Central memory CD8-positive, alpha-beta T cell (primary cell): ENCODE measurements around the gene MOAP1.
"Not testable (repeated sequence)": the region's sequence is repeated elsewhere in the genome, so short reads cannot be mapped to it uniquely, and the experiment has no call there.

Experiments
- ATAC-seq: fragments of 150-1000 bp; cut with Tn5 transposase; replicated peaks from 2 replicates; pipeline ENCODE4 v1.10.0; 2022; ENCODE audit warnings: mild to moderate bottlenecking, moderate FRiP score, moderate number of reproducible peaks; ENCODE audit not compliant: poor library complexity, severe bottlenecking; ENCODE audit errors: extremely low read depth
- DNase-seq, 2 donors: peaks; one replicate each; pipeline ENCODE4 v3.0.0; 2021; ENCODE audit warnings: low spot score in 2 of 2
- H3K27ac Mint-ChIP-seq: one replicate; pipeline ENCODE4 v1.8.0; 2022; ENCODE audit warnings: low read depth, mild to moderate bottlenecking, moderate library complexity, mixed read lengths
- H3K27me3 Mint-ChIP-seq: one replicate; pipeline ENCODE4 v1.8.0; 2022; ENCODE audit warnings: mixed read lengths
- H3K36me3 Mint-ChIP-seq: one replicate; pipeline ENCODE4 v1.8.0; 2022; ENCODE audit warnings: mild to moderate bottlenecking, moderate library complexity, mixed read lengths; ENCODE audit not compliant: insufficient read depth
- H3K4me1 Mint-ChIP-seq: one replicate; pipeline ENCODE4 v1.8.0; 2022; ENCODE audit warnings: mixed read lengths
- H3K4me3 Mint-ChIP-seq: one replicate; pipeline ENCODE4 v1.8.0; 2022; ENCODE audit warnings: mild to moderate bottlenecking, moderate library complexity, mixed read lengths
- H3K9me3 Mint-ChIP-seq: one replicate; pipeline ENCODE4 v1.8.0; 2022; ENCODE audit warnings: mixed read lengths

MOAP1 gene, protein sequence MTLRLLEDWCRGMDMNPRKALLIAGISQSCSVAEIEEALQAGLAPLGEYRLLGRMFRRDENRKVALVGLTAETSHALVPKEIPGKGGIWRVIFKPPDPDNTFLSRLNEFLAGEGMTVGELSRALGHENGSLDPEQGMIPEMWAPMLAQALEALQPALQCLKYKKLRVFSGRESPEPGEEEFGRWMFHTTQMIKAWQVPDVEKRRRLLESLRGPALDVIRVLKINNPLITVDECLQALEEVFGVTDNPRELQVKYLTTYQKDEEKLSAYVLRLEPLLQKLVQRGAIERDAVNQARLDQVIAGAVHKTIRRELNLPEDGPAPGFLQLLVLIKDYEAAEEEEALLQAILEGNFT

DNA sequence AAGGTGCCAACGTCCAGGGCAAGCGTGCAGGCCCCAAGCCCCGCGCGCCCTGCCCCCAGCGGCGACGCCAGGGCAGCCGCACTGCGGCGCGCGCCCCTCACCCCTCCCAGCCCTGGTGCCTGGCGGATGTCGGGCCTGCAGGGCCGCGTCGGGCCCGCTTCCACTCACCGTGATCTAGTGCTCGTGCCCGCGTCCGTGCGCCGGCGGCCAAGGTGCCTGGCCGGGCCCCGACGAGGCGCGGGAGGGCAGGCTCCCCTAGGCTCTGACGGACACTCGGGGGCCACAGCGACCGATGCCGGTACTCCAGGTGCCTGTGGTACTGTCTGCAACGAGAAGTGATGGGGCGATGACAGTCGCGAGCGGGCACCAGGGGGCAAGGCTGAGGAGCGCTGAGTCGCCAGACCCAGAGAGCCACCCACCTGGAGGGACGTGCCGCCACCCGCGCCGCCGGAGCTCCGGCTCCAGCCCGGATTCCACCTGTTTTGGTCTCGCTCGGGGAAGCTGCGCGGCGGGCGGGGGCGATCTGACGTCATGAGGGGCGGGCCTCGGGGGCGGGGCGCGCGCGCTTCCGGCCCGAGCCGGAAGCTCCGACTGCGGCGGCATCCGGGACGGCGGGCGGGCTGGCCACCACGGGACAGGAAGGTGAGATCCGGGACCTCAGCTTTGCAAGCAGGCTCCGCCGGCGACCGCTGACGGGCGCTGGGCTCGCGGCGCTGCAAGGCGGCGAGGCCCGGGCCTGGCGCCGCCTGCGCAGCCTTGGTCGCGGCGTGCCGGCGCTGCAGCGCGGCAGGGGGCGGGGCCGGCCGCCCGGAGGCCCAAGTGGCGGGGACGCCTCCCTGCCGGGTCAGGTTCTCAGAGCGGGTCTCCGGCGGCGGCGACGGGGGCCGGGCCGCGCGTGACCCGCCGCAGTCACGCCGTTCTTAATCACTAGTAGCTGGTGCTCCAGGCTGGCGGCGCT, at the start of gene MOAP1, which contains the start of gene LYSET:
Gene MOAP1 (minus strand): TSS at position 507 of the 958 bp plus-strand sequence. CDS start 655 bp downstream, outside the sequence.
Gene LYSET (plus strand): TSS at position 927 of the 958 bp plus-strand sequence. CDS start 89 bp downstream, outside the sequence.
- ATAC-seq, result peak; percentile 91
- H3K4me1 Mint-ChIP-seq, result peaks cover 27% of the 10 kb centered on the region
- DNase-seq, result peak; percentile 77 to 89
- H3K27ac Mint-ChIP-seq, result peak within 1 kb of the TSS; percentile 91
- H3K27me3 Mint-ChIP-seq, result no peaks in the 10 kb centered on the region
- peak within 1 kb of the TSS; percentile 87 for H3K4me3 Mint-ChIP-seq
- H3K36me3 Mint-ChIP-seq, result peaks cover 30% of the 10 kb centered on the region
- no peaks in the 10 kb centered on the region for H3K9me3 Mint-ChIP-seq

DNA sequence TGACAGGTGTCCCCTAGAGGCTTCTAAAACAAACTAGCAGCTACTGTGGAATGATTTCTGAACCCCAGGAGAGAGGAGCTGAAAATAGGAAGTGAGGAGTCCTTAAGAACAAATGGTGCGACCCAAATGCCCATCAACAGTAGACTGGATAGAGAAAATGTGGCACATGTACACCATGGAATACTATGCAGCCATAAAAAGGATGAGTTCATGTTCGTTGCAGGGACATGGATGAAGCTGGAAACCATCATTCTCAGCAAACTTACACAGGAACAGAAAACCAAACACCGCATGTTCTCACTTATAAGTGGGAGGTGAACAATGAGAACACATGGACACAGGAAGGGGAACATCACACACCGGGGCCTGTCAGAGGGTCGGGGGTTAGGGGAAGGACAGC, 48.4 kb upstream of the MOAP1 start:
- H3K4me3 Mint-ChIP-seq, H3K36me3 Mint-ChIP-seq, DNase-seq, H3K9me3 Mint-ChIP-seq, ATAC-seq, H3K27ac Mint-ChIP-seq: not testable (repeated sequence)
- Mint-ChIP-seq H3K4me1 (peaks cover 22% of the 10 kb centered on the region), H3K27me3 (peaks cover 17% of the 10 kb centered on the region)

DNA sequence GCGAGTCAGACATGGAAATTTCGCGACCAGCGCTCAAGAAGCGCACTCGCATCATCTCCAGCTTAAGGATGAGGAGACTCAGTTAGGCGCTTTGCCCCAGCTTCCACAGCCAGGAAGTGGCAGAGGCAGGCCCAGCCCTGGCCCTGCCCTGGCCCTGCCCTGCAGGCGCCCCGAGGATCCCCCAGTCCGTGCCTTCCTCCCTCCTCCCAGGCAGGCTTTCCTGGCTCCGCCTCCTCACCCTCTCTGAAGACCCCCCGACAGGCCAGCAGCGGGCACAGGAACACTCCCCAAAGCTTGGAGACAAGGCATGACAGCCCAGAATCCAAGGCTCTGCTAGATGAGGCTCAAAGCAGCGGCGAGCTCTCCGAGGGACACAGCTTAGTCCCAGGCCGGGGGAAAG, 47.5 kb upstream of the MOAP1 start:
- no peak for ATAC-seq
- peaks cover 22% of the 10 kb centered on the region for H3K4me1 Mint-ChIP-seq
- no peak for DNase-seq
- peaks cover 17% of the 10 kb centered on the region for H3K27me3 Mint-ChIP-seq
- H3K4me3 Mint-ChIP-seq, result no peak overlapping the region
- peaks cover 12% of the 10 kb centered on the region for H3K36me3 Mint-ChIP-seq
- no peak overlapping the region for H3K27ac Mint-ChIP-seq
- no peaks in the 10 kb centered on the region for H3K9me3 Mint-ChIP-seq

DNA sequence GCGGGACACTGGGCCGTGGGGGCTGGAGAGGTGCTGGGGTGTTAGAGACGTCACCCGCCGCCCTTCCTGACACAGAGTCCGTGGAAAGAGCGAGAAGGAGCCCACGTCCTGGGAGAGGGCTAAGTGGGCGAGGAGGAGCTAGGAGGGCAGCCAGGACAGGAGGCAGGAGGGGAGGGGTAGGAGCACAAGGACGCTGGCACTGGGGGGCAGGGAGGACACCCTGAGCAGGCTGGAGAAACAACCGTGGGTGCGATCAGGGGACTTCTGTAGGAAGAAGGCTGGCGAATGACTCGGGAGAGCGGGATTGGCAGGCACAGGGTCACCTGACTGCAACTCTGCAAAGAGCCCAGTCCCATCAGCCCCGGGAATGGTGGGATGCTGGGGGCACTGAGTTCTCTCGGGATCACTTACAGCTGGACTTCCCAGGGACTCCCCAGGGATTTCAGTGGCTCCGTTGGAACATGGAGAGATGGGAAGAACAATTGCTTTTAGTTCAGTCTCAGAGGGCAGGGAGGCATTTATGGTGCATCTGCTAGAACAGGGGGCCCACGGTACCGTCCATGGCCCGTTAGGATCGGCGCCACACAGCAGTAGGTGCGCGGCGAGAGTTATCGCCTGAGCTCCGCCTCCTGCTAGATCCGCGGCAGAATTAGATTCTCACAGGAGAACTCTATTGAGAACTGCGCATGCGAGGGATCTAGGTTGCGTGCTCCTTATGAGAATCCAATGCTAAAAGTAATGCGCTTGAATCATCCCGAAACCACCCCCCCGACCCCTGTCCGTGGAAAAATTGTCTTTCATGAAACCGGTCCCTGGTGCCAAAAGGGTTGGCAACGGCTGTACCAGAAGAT, 46.7 kb upstream of the MOAP1 start:
- Mint-ChIP-seq H3K27ac (peak overlapping the region; percentile 3), H3K4me1 (peaks cover 22% of the 10 kb centered on the region), H3K4me3 (peak overlapping the region; percentile 54), H3K27me3 (peaks cover 17% of the 10 kb centered on the region), H3K36me3 (peaks cover 15% of the 10 kb centered on the region), H3K9me3 (no peaks in the 10 kb centered on the region)
- ATAC-seq (no peak), DNase-seq (no peak)

DNA sequence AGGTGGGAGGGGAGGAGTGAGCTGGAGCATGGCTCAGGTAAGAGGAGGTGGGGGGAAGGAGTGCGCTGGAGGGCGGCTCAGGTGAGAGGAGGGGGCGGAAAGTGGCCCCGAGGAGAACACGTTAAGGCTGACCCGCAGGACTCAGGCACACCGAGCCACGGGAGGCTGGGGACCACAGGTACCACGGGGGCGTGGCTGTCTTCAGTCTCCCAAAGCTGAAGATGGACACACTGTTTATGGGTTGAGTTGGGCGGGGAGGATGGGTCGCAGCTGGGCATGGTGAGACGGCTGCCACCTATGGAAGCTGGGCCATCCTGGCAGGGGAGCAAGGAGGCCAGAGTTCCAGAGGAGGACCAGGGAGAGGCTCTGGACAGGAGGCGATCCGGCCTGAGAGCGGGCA, 45.8 kb upstream of the MOAP1 start:
- H3K4me1 Mint-ChIP-seq, result peaks cover 22% of the 10 kb centered on the region
- H3K36me3 Mint-ChIP-seq, result peaks cover 19% of the 10 kb centered on the region
- no peak for DNase-seq
- H3K4me3 Mint-ChIP-seq, result peak overlapping the region; percentile 54
- ATAC-seq, result no peak
- peak overlapping the region; percentile 3 for H3K27ac Mint-ChIP-seq
- peaks cover 17% of the 10 kb centered on the region for H3K27me3 Mint-ChIP-seq
- H3K9me3 Mint-ChIP-seq, result no peaks in the 10 kb centered on the region

DNA sequence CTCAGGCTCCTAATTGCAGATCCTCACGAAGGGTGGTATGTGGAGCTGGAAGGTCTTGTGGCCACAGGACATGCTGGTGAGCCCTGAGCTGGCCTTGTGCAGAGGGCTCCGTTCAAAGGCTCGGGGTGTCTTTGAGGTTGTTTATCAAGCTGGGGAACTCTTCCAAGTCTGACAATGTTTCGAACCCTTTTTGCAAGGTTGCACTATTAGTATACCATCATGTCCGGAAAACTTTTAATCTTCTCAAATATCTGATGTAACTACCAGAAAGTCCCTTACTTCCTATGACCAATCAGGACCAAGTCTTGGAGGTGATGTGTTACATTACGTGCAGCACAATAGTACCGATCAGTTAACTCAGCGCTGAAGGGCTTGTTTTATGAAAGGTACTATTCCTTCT, 43.9 kb upstream of the MOAP1 start:
- Mint-ChIP-seq H3K4me3 (no peak overlapping the region), H3K36me3 (peaks cover 29% of the 10 kb centered on the region), H3K9me3 (no peaks in the 10 kb centered on the region), H3K27me3 (peaks cover 17% of the 10 kb centered on the region), H3K4me1 (peaks cover 17% of the 10 kb centered on the region), H3K27ac (no peak overlapping the region)
- DNase-seq, result no peak
- ATAC-seq, result no peak

DNA sequence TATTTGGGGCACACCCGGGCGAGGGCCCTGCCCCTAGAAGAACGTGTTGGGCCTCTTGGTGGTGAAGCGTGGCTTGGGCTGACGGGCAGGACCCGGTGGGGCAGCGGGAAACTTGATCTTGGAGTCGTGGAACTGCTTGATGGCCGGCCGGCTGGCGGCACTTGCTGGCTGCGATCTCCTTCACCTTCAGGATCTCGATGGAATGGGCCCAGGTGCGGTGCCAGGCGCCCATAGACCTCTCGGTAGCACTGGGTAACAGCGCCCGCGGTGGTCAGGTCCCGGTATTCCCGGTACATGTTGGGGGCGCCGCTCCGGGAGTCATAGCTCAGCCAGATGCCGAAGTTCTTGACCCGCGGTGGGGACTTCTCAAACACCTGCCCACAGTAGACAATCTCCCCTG, 38.9 kb upstream of the MOAP1 start:
- DNase-seq, result no peak

DNA sequence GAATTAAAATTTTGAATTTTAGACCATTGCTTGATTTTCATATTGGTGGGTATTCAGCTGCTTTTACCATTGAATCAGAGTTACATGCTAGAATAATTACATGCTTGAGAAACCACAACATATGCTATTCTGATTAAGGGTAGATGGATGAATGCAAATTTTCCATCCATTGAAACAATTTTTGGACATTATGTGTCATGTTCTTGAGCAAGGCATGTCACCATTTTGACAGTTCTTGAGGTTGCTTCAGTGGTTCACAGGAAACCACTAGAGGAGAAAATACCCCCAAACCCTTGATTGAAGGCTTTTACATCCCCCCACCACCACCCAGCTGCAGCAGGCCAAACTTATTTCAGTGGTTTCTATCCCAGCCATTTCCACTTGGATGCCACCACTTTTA, 35.8 kb upstream of the MOAP1 start:
- Mint-ChIP-seq H3K4me1 (no peaks in the 10 kb centered on the region), H3K27ac (no peak overlapping the region), H3K9me3 (no peaks in the 10 kb centered on the region), H3K27me3 (no peaks in the 10 kb centered on the region), H3K4me3 (no peak overlapping the region), H3K36me3 (peaks cover 50% of the 10 kb centered on the region)
- DNase-seq, result no peak
- ATAC-seq, result no peak

More for the DNA sequence above, 38.9 kb upstream of the MOAP1 start:
- Mint-ChIP-seq H3K27ac (no peak overlapping the region), H3K4me1 (no peaks in the 10 kb centered on the region), H3K4me3 (no peak overlapping the region), H3K36me3 (peaks cover 49% of the 10 kb centered on the region), H3K9me3 (no peaks in the 10 kb centered on the region), H3K27me3 (no peaks in the 10 kb centered on the region)
- no peak for ATAC-seq

DNA sequence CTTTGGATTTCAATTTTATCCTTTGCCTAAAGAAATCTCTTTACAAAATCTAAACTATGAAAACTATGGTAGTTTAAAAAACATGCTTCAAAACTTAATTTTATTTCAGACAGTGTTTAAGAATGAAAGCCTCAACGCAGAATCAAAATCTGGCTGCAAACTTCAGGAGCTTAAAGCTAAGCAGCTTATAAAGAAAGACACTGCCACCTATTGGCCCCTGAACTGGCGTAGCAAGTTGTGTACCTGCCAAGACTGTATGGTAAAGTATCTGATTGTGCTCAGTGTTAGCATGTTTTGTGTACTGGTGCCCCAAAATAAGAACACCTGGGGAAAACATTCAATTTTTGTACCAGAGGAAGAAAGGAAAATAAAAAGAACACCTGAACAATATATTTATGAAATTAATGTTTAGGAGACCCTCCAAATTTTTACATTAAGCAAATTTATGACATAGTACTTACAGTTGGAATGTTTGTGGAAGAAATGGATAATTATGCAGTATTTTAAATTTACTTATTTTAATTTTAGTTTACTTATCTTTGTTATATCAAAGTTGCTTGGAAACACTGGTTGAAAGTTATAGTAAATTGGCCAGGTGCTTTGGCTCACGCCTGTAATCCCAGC, 34.5 kb upstream of the MOAP1 start:
- Mint-ChIP-seq H3K4me1 (no peaks in the 10 kb centered on the region), H3K27me3 (no peaks in the 10 kb centered on the region), H3K4me3 (no peak overlapping the region), H3K27ac (no peak overlapping the region), H3K36me3 (peaks cover 44% of the 10 kb centered on the region), H3K9me3 (no peaks in the 10 kb centered on the region)
- ATAC-seq (peak; percentile 81), DNase-seq (no peak)

DNA sequence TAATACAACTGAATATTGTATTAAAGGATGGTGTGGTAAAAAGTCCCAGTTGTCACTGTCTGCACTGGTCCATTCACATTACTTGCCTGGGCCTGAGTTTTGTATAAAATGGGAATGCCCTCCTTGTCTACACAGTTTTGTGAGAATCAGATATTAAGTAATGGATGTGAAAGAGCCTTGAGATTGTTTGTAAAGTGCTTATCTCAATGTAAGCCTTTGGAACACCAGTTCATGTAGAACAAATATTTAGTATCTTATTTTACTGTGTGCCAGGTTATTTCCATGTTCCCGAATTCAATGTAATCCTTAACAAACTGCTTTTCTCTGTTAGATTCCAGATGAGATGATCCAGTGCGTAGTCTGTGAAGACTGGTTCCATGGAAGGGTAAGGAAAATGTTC, 29.9 kb upstream of the MOAP1 start:
- Mint-ChIP-seq H3K4me1 (no peaks in the 10 kb centered on the region), H3K27me3 (no peaks in the 10 kb centered on the region), H3K9me3 (no peaks in the 10 kb centered on the region), H3K4me3 (no peak overlapping the region), H3K36me3 (peaks cover 49% of the 10 kb centered on the region), H3K27ac (no peak overlapping the region)
- no peak for ATAC-seq
- DNase-seq, result no peak

DNA sequence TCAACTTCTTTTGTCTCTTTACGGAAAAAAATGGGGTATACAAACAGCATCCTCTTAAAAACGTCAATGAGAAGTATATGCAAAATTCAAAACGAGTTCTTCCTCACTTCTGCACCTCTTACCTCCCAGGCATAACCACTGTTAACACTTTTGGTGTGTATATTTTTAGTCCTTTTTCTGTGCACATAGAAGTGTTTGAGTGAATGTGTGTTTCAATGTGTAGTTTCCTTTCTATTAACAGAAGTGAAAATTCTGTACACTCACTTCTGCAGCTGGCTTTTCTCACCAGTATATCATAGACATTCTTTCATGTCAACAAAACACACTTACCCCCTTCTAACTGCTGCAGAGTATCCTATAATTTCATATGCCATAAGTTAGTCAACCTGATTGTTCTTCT, 27.7 kb upstream of the MOAP1 start:
- H3K4me1 Mint-ChIP-seq, result peaks cover 17% of the 10 kb centered on the region
- H3K27me3 Mint-ChIP-seq, result no peaks in the 10 kb centered on the region
- H3K36me3 Mint-ChIP-seq, result peaks cover 41% of the 10 kb centered on the region
- ATAC-seq (no peak), DNase-seq (no peak)
- no peaks in the 10 kb centered on the region for H3K9me3 Mint-ChIP-seq
- H3K4me3 Mint-ChIP-seq, result no peak overlapping the region
- H3K27ac Mint-ChIP-seq, result no peak overlapping the region
